ENCODE results near the gene FAXDC2. TPM values are rescaled to one million over a fixed set of nuclear protein-coding genes. Genes with fewer than 3 reads are reported as not detected.

FAXDC2 gene
- total RNA-seq, 1 donor from 2014 or later = 3.6 TPM

DNA sequence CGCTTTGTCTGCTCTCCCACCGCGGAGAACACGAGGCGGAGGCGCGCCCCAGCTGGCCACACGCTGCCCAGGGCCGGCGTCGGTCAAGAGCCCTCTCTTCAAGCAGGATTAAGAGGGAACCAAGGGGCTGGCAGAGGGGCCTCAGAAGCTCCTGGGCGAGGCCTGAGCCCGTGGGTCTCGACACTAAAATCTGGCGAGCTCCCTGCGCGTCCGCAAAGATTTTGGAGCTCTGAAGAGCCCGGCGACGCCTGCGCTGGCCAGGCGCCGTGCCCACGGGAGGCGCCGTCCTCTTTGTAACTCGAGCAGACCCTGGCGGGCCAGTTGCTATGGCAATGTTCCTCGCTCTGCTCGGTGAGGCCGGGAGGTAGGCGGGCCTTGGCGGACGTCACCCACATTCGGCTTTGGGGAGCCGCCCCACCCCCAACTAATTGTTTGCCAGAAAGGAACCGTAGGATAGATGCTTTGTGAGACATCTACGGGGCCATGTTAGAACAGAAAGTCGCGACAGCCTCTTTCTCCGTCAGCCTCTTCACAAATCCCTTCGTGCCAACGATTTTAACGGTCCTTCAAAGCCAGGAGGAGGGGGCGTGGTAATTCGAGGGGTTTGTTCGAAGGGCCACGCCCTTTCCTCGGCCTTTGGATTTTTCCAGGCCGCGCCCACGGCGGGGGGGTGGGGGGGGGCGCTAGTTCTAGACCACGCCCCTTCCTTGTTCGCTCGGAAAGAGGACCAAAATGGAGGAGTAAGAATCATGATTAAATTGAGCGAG lies 7.3 kb upstream of the FAXDC2 start:
- Mint-ChIP-seq H3K27me3 (ENCODE audit: low read depth, unreplicated experiment) (no peaks in the 10 kb centered on the region), H3K4me1 (ENCODE audit: low read depth, unreplicated experiment) (peaks cover 20% of the 10 kb centered on the region), H3K4me3 (ENCODE audit: unreplicated experiment) (peak overlapping the region; percentile 94), H3K27ac (ENCODE audit: unreplicated experiment) (peak overlapping the region; percentile 98), H3K36me3 (ENCODE audit: low read depth, unreplicated experiment) (no peaks in the 10 kb centered on the region), H3K9me3 (ENCODE audit: unreplicated experiment) (no peaks in the 10 kb centered on the region)
- H2AFZ ChIP-seq (ENCODE audit: low read depth, low read length) = peak overlapping the region; percentile 87
- H3K9me3 ChIP-seq (ENCODE audit: insufficient read depth, low read depth, low read length) = no peaks in the 10 kb centered on the region
- H3K4me3 ChIP-seq (ENCODE audit: insufficient read depth, low read depth, low read length) = peak overlapping the region; percentile 94
- H3K79me2 ChIP-seq (ENCODE audit: insufficient read depth, low read length) = peaks cover 43% of the 10 kb centered on the region
- no peaks in the 10 kb centered on the region for H3K27me3 ChIP-seq (ENCODE audit: insufficient read depth, low read length)
- peak overlapping the region; percentile 91 for H3K9ac ChIP-seq (ENCODE audit: low read length)
- FAIRE-seq (no peak), DNase-seq (ENCODE audit: low read depth) (peak; percentile 92)
- H3K4me2 ChIP-seq (ENCODE audit: low read length) = peak overlapping the region; percentile 92
- H3K4me1 ChIP-seq (ENCODE audit: insufficient read depth, low read length) = peaks cover 20% of the 10 kb centered on the region
- H3K27ac ChIP-seq (ENCODE audit: low read depth, low read length) = peak overlapping the region; percentile 99
- H4K20me1 ChIP-seq (ENCODE audit: insufficient read depth, low read length) = peaks cover 38% of the 10 kb centered on the region
- TF ChIP-seq, protein P1, sequence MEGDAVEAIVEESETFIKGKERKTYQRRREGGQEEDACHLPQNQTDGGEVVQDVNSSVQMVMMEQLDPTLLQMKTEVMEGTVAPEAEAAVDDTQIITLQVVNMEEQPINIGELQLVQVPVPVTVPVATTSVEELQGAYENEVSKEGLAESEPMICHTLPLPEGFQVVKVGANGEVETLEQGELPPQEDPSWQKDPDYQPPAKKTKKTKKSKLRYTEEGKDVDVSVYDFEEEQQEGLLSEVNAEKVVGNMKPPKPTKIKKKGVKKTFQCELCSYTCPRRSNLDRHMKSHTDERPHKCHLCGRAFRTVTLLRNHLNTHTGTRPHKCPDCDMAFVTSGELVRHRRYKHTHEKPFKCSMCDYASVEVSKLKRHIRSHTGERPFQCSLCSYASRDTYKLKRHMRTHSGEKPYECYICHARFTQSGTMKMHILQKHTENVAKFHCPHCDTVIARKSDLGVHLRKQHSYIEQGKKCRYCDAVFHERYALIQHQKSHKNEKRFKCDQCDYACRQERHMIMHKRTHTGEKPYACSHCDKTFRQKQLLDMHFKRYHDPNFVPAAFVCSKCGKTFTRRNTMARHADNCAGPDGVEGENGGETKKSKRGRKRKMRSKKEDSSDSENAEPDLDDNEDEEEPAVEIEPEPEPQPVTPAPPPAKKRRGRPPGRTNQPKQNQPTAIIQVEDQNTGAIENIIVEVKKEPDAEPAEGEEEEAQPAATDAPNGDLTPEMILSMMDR (IDR thresholded peaks at IDR 0.05; ENCODE audit: insufficient read depth, low read depth, low read length) = no peak
- no peak for TF ChIP-seq EZH2 (IDR thresholded peaks at IDR 0.05; ENCODE audit: insufficient read depth, low read length)
- no peaks in the 10 kb centered on the region for H3K36me3 ChIP-seq (ENCODE audit: insufficient read depth, low read length)

DNA sequence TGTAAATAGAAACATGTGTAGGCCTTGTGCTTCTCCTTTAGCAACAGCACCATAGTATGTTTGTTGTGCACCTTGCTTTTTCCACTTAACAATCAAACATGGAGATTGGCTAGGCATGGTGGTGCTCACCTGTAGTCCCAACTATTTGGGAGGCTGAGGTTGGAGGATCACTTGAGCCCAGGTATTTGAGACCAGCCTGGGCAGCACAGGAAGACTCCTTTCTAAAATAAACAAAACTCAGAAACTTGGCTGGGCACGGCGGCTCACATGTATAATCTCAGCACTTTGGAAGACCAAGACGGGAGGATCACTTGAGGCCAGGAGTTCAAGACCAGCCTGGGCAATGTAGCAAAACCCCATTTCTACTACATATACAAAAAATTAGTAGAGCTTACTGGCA lies 948 bp upstream of the FAXDC2 start:
- no peak overlapping the region for H3K4me2 ChIP-seq (ENCODE audit: low read length)
- Mint-ChIP-seq H3K4me3 (ENCODE audit: unreplicated experiment) (no peak overlapping the region), H3K27ac (ENCODE audit: unreplicated experiment) (no peak overlapping the region), H3K36me3 (ENCODE audit: low read depth, unreplicated experiment) (no peaks in the 10 kb centered on the region), H3K9me3 (ENCODE audit: unreplicated experiment) (no peaks in the 10 kb centered on the region), H3K27me3 (ENCODE audit: low read depth, unreplicated experiment) (no peaks in the 10 kb centered on the region), H3K4me1 (ENCODE audit: low read depth, unreplicated experiment) (peaks cover 18% of the 10 kb centered on the region)
- no peak overlapping the region for H3K27ac ChIP-seq (ENCODE audit: low read depth, low read length)
- no peaks in the 10 kb centered on the region for H3K27me3 ChIP-seq (ENCODE audit: insufficient read depth, low read length)
- no peaks in the 10 kb centered on the region for H3K36me3 ChIP-seq (ENCODE audit: insufficient read depth, low read length)
- H3K9ac ChIP-seq (ENCODE audit: low read length) = no peak overlapping the region
- FAIRE-seq (no peak), DNase-seq (ENCODE audit: low read depth) (no peak)
- no peaks in the 10 kb centered on the region for H3K9me3 ChIP-seq (ENCODE audit: insufficient read depth, low read depth, low read length)
- H3K4me3 ChIP-seq (ENCODE audit: insufficient read depth, low read depth, low read length) = no peak overlapping the region
- no peak for TF ChIP-seq EZH2 (IDR thresholded peaks at IDR 0.05; ENCODE audit: insufficient read depth, low read length)
- TF ChIP-seq, protein P1 (IDR thresholded peaks at IDR 0.05; ENCODE audit: insufficient read depth, low read depth, low read length) = no peak
- H3K79me2 ChIP-seq (ENCODE audit: insufficient read depth, low read length) = no peaks in the 10 kb centered on the region
- peaks cover 10% of the 10 kb centered on the region for H3K4me1 ChIP-seq (ENCODE audit: insufficient read depth, low read length)
- H4K20me1 ChIP-seq (ENCODE audit: insufficient read depth, low read length) = no peaks in the 10 kb centered on the region
- no peak overlapping the region for H2AFZ ChIP-seq (ENCODE audit: low read depth, low read length)

DNA sequence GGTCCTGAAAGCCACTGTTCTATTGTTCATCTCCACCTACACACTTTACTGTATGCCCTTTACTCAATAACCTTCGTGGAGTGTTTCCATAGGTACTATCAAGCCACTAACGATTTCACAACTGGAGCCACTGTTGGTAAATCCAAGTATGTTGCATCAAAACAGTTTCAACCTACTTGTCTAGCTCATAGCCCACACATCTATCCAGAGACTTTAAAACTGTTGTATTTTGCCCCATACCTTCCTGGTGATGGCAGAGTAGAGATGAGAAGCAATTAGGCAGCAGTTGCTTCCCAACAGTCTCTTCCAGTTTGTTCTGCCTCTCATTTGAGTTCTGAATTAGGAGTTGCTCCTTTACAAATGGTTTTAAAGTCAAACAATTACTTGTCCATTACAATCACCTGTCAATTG lies 607 bp downstream of the FAXDC2 start:
- H3K36me3 Mint-ChIP-seq (ENCODE audit: low read depth, unreplicated experiment) = no peaks in the 10 kb centered on the region
- H3K4me2 ChIP-seq (ENCODE audit: low read length) = peak overlapping the region; percentile 84
- H3K9ac ChIP-seq (ENCODE audit: low read length) = peak overlapping the region; percentile 56
- peak overlapping the region; percentile 27 for H3K27ac ChIP-seq (ENCODE audit: low read depth, low read length)
- TF ChIP-seq EZH2 (IDR thresholded peaks at IDR 0.05; ENCODE audit: insufficient read depth, low read length) = no peak
- TF ChIP-seq, protein P1 (IDR thresholded peaks at IDR 0.05; ENCODE audit: insufficient read depth, low read depth, low read length) = no peak
- H2AFZ ChIP-seq (ENCODE audit: low read depth, low read length) = peak overlapping the region; percentile 68
- H3K9me3 ChIP-seq (ENCODE audit: insufficient read depth, low read depth, low read length) = no peaks in the 10 kb centered on the region
- peak overlapping the region; percentile 86 for H3K4me3 Mint-ChIP-seq (ENCODE audit: unreplicated experiment)
- H3K27me3 ChIP-seq (ENCODE audit: insufficient read depth, low read length) = no peaks in the 10 kb centered on the region
- H3K79me2 ChIP-seq (ENCODE audit: insufficient read depth, low read length) = no peaks in the 10 kb centered on the region
- no peaks in the 10 kb centered on the region for H3K36me3 ChIP-seq (ENCODE audit: insufficient read depth, low read length)
- H3K9me3 Mint-ChIP-seq (ENCODE audit: unreplicated experiment) = no peaks in the 10 kb centered on the region
- H4K20me1 ChIP-seq (ENCODE audit: insufficient read depth, low read length) = no peaks in the 10 kb centered on the region
- H3K4me3 ChIP-seq (ENCODE audit: insufficient read depth, low read depth, low read length) = peak overlapping the region; percentile 54
- FAIRE-seq (no peak), DNase-seq (ENCODE audit: low read depth) (peak; percentile 27)
- H3K27me3 Mint-ChIP-seq (ENCODE audit: low read depth, unreplicated experiment) = no peaks in the 10 kb centered on the region
- peaks cover 18% of the 10 kb centered on the region for H3K4me1 Mint-ChIP-seq (ENCODE audit: low read depth, unreplicated experiment)
- H3K4me1 ChIP-seq (ENCODE audit: insufficient read depth, low read length) = peaks cover 10% of the 10 kb centered on the region
- no peak overlapping the region for H3K27ac Mint-ChIP-seq (ENCODE audit: unreplicated experiment)
